ENCODE measurements around the gene KLC3.

DNA sequence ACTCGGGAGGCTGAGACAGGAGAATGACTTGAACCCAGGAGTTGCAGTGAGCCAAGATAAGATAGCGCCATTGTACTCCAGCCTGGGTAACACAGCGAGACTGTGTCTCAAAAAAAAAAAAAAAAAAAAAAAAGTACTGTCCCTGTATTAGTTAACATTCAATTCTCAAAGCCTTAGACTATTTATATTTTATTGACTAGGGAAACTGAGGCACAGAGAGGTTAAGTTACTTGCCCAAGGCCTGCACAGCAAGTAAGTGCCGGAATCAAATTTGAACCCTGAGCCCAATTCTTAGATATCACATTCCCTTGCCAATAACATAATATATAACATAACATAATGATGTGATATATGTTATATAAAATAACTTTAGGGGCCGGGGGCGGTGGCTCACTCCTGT is 921 bp upstream of the KLC3 start:
- TF ChIP-seq POLR2AphosphoS5 (IDR thresholded peaks at IDR 0.05; ENCODE audit: low read depth, low read length) = no peak
- no peak for TF ChIP-seq POLR2A (IDR thresholded peaks at IDR 0.05; ENCODE audit: low read depth, low read length)

Data from GM12891 (cell line).